ENCODE data around the gene ZBTB17. TPM values are rescaled to one million over a fixed set of nuclear protein-coding genes. Genes with fewer than 3 reads are reported as not detected.

Gene ZBTB17
- total and polyA plus RNA-seq, 5 donors from 2014 or later, result 13.5 to 93.0 (median 18.1) TPM

DNA sequence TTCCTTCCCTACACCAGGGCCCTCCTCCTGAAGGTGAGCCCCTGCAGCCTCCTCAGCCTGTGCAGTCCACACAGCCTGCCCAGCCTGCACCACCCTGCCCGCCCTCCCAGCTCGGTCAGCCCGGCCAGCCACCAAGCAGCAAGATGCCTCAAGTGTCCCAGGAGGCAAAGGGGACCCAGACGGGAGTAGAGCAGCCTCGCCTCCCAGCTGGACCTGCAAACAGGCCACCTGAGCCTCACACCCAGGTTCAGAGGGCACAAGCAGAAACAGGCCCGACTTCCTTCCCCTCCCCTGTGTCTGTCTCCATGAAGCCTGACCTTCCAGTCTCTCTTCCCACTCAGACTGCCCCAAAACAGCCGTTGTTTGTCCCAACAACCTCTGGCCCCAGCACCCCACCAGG lies 38.8 kb downstream of the ZBTB17 start:
- Mint-ChIP-seq H3K27ac (peak overlapping the region in 2 of 3 donors; percentile 81 to 86), H3K4me1 (peaks cover 0 to 5% (median 0%) of the 10 kb centered on the region in 4 donors), H3K27me3 (no peaks in the 10 kb centered on the region), H3K9me3 (no peaks in the 10 kb centered on the region), H3K4me3 (no peak overlapping the region), H3K36me3 (peaks cover 47% of the 10 kb centered on the region)
- no peaks in the 10 kb centered on the region for H3K4me1 ChIP-seq (ENCODE audit: control insufficient read depth, insufficient read depth, low read length, poor library complexity, severe bottlenecking)
- ATAC-seq (ENCODE audit: low read depth in 2 of 2) (no peak), DNase-seq (no peak)
- no peaks in the 10 kb centered on the region for H3K27me3 ChIP-seq (ENCODE audit: control insufficient read depth, insufficient read depth, low read length)
- peaks cover 84% of the 10 kb centered on the region for H3K36me3 ChIP-seq (ENCODE audit: control insufficient read depth, insufficient read depth, low read length)
- H3K4me3 ChIP-seq (ENCODE audit: low read depth, low read length), result no peak overlapping the region
- no peak overlapping the region for H3K27ac ChIP-seq (ENCODE audit: insufficient read depth, low read length, poor library complexity, severe bottlenecking)
- H3K9me3 ChIP-seq (ENCODE audit: control insufficient read depth in 2 of 2, low read length in 2 of 2), result no peaks in the 10 kb centered on the region

- H3K27me3 Mint-ChIP-seq, result no peaks in the 10 kb centered on the region
- Histone ChIP-seq H3K36me3 (ENCODE audit: control insufficient read depth, insufficient read depth, low read length) (peaks cover 84% of the 10 kb centered on the region), H3K9me3 (ENCODE audit: control insufficient read depth in 2 of 2, low read length in 2 of 2) (no peaks in the 10 kb centered on the region), H3K27ac (ENCODE audit: insufficient read depth, low read length, poor library complexity, severe bottlenecking) (no peak overlapping the region), H3K27me3 (ENCODE audit: control insufficient read depth, insufficient read depth, low read length) (no peaks in the 10 kb centered on the region), H3K4me1 (ENCODE audit: control insufficient read depth, insufficient read depth, low read length, poor library complexity, severe bottlenecking) (no peaks in the 10 kb centered on the region), H3K4me3 (ENCODE audit: low read depth, low read length) (no peak overlapping the region)
- H3K27ac Mint-ChIP-seq, result peak overlapping the region in 1 of 3 donors; percentile 90
- peaks cover 0 to 5% (median 0%) of the 10 kb centered on the region in 4 donors for H3K4me1 Mint-ChIP-seq
- no peaks in the 10 kb centered on the region for H3K9me3 Mint-ChIP-seq
- ATAC-seq (ENCODE audit: low read depth in 2 of 2) (no peak), DNase-seq (no peak)
- H3K36me3 Mint-ChIP-seq, result peaks cover 55% of the 10 kb centered on the region
- no peak overlapping the region for H3K4me3 Mint-ChIP-seq
These were observed 39.9 kb downstream of the ZBTB17 start for GRCh38 chr1:15936025-15936424.

DNA sequence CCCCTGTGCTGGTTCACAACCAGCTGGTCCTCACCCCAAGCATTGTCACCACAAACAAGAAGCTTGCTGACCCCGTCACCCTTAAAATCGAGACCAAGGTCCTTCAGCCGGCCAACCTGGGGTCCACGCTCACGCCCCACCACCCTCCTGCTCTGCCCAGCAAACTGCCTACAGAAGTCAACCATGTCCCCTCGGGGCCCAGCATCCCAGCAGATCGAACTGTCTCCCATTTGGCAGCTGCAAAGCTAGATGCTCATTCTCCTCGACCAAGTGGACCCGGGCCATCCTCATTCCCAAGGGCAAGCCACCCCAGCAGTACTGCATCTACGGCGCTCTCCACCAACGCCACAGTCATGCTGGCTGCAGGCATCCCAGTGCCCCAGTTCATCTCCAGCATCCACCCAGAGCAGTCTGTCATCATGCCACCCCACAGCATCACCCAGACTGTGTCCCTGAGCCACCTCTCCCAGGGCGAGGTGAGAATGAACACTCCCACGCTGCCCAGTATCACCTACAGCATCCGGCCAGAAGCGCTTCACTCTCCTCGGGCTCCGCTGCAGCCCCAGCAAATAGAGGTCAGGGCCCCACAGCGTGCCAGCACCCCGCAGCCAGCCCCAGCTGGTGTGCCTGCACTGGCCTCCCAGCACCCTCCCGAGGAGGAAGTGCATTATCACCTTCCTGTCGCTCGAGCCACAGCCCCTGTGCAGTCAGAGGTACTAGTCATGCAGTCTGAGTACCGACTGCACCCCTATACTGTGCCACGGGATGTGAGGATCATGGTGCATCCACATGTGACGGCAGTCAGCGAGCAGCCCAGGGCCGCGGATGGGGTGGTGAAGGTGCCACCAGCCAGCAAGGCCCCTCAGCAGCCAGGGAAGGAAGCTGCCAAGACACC lies 40.6 kb downstream of the ZBTB17 start:
- no peak overlapping the region for H3K27ac ChIP-seq (ENCODE audit: insufficient read depth, low read length, poor library complexity, severe bottlenecking)
- Mint-ChIP-seq H3K4me3 (no peak overlapping the region), H3K36me3 (peaks cover 61% of the 10 kb centered on the region), H3K4me1 (peaks cover 0 to 5% (median 0%) of the 10 kb centered on the region in 4 donors), H3K9me3 (no peaks in the 10 kb centered on the region), H3K27ac (no peak overlapping the region), H3K27me3 (no peaks in the 10 kb centered on the region)
- H3K36me3 ChIP-seq (ENCODE audit: control insufficient read depth, insufficient read depth, low read length), result peaks cover 84% of the 10 kb centered on the region
- H3K4me3 ChIP-seq (ENCODE audit: low read depth, low read length), result no peak overlapping the region
- DNase-seq, result no peak
- H3K9me3 ChIP-seq (ENCODE audit: control insufficient read depth in 2 of 2, low read length in 2 of 2), result no peaks in the 10 kb centered on the region
- ATAC-seq (ENCODE audit: low read depth in 2 of 2), result no peak
- H3K4me1 ChIP-seq (ENCODE audit: control insufficient read depth, insufficient read depth, low read length, poor library complexity, severe bottlenecking), result no peaks in the 10 kb centered on the region
- H3K27me3 ChIP-seq (ENCODE audit: control insufficient read depth, insufficient read depth, low read length), result no peaks in the 10 kb centered on the region

- Histone ChIP-seq H3K36me3 (ENCODE audit: control insufficient read depth, insufficient read depth, low read length) (peaks cover 88% of the 10 kb centered on the region), H3K9me3 (ENCODE audit: control insufficient read depth in 2 of 2, low read length in 2 of 2) (no peaks in the 10 kb centered on the region), H3K4me3 (ENCODE audit: low read depth, low read length) (no peak overlapping the region), H3K27me3 (ENCODE audit: control insufficient read depth, insufficient read depth, low read length) (no peaks in the 10 kb centered on the region), H3K27ac (ENCODE audit: insufficient read depth, low read length, poor library complexity, severe bottlenecking) (no peak overlapping the region), H3K4me1 (ENCODE audit: control insufficient read depth, insufficient read depth, low read length, poor library complexity, severe bottlenecking) (no peaks in the 10 kb centered on the region)
- H3K36me3 Mint-ChIP-seq, result peaks cover 63% of the 10 kb centered on the region
- no peak overlapping the region for H3K4me3 Mint-ChIP-seq
- ATAC-seq (ENCODE audit: low read depth in 2 of 2) (no peak), DNase-seq (no peak)
- H3K9me3 Mint-ChIP-seq, result no peaks in the 10 kb centered on the region
- peaks cover 0 to 6% (median 0%) of the 10 kb centered on the region in 4 donors for H3K4me1 Mint-ChIP-seq
- peak overlapping the region in 1 of 3 donors; percentile 69 for H3K27ac Mint-ChIP-seq
- H3K27me3 Mint-ChIP-seq, result no peaks in the 10 kb centered on the region
These were observed 41.5 kb downstream of the ZBTB17 start for GRCh38 chr1:15934211-15935055.

- Histone ChIP-seq H3K4me3 (ENCODE audit: low read depth, low read length) (no peak overlapping the region), H3K4me1 (ENCODE audit: control insufficient read depth, insufficient read depth, low read length, poor library complexity, severe bottlenecking) (no peaks in the 10 kb centered on the region), H3K36me3 (ENCODE audit: control insufficient read depth, insufficient read depth, low read length) (peaks cover 88% of the 10 kb centered on the region), H3K9me3 (ENCODE audit: control insufficient read depth in 2 of 2, low read length in 2 of 2) (no peaks in the 10 kb centered on the region), H3K27me3 (ENCODE audit: control insufficient read depth, insufficient read depth, low read length) (no peaks in the 10 kb centered on the region), H3K27ac (ENCODE audit: insufficient read depth, low read length, poor library complexity, severe bottlenecking) (no peak overlapping the region)
- H3K4me1 Mint-ChIP-seq, result peaks cover 0 to 6% (median 0%) of the 10 kb centered on the region in 4 donors
- no peak for ATAC-seq (ENCODE audit: low read depth in 2 of 2)
- DNase-seq, result no peak
- H3K9me3 Mint-ChIP-seq, result no peaks in the 10 kb centered on the region
- H3K27ac Mint-ChIP-seq, result peak overlapping the region in 1 of 3 donors; percentile 35
- H3K36me3 Mint-ChIP-seq, result peaks cover 64% of the 10 kb centered on the region
- H3K4me3 Mint-ChIP-seq, result no peak overlapping the region
- no peaks in the 10 kb centered on the region for H3K27me3 Mint-ChIP-seq
These were observed 42.2 kb downstream of the ZBTB17 start for GRCh38 chr1:15933684-15934083.

GRCh38 chr1:15932612-15933011 lies 43.3 kb downstream of the ZBTB17 start:
- H3K27me3 Mint-ChIP-seq, result no peaks in the 10 kb centered on the region
- H3K4me1 Mint-ChIP-seq, result peaks cover 0 to 6% (median 0%) of the 10 kb centered on the region in 4 donors
- DNase-seq, result no peak
- H3K27ac Mint-ChIP-seq, result peak overlapping the region in 1 of 3 donors; percentile 43
- Histone ChIP-seq H3K27ac (ENCODE audit: insufficient read depth, low read length, poor library complexity, severe bottlenecking) (no peak overlapping the region), H3K9me3 (ENCODE audit: control insufficient read depth in 2 of 2, low read length in 2 of 2) (no peaks in the 10 kb centered on the region), H3K4me3 (ENCODE audit: low read depth, low read length) (no peak overlapping the region), H3K36me3 (ENCODE audit: control insufficient read depth, insufficient read depth, low read length) (peaks cover 90% of the 10 kb centered on the region), H3K4me1 (ENCODE audit: control insufficient read depth, insufficient read depth, low read length, poor library complexity, severe bottlenecking) (no peaks in the 10 kb centered on the region), H3K27me3 (ENCODE audit: control insufficient read depth, insufficient read depth, low read length) (no peaks in the 10 kb centered on the region)
- ATAC-seq (ENCODE audit: low read depth in 2 of 2), result no peak
- H3K9me3 Mint-ChIP-seq, result no peaks in the 10 kb centered on the region
- no peak overlapping the region for H3K4me3 Mint-ChIP-seq
- peaks cover 72% of the 10 kb centered on the region for H3K36me3 Mint-ChIP-seq

DNA sequence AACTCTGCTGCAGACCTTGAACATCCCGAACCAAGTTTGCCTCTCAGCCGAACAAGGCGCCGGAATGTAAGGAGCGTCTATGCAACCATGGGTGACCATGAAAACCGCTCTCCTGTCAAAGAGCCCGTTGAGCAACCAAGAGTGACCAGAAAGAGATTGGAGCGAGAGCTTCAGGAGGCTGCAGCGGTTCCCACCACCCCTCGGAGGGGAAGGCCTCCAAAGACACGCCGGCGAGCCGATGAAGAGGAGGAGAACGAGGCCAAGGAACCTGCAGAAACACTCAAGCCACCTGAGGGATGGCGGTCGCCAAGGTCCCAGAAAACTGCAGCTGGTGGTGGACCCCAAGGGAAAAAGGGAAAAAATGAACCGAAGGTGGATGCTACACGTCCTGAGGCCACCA lies 44.0 kb downstream of the ZBTB17 start:
- Histone ChIP-seq H3K27me3 (ENCODE audit: control insufficient read depth, insufficient read depth, low read length) (no peaks in the 10 kb centered on the region), H3K4me3 (ENCODE audit: low read depth, low read length) (no peak overlapping the region), H3K9me3 (ENCODE audit: control insufficient read depth in 2 of 2, low read length in 2 of 2) (no peaks in the 10 kb centered on the region), H3K36me3 (ENCODE audit: control insufficient read depth, insufficient read depth, low read length) (peaks cover 90% of the 10 kb centered on the region), H3K27ac (ENCODE audit: insufficient read depth, low read length, poor library complexity, severe bottlenecking) (no peak overlapping the region), H3K4me1 (ENCODE audit: control insufficient read depth, insufficient read depth, low read length, poor library complexity, severe bottlenecking) (no peaks in the 10 kb centered on the region)
- H3K9me3 Mint-ChIP-seq, result no peaks in the 10 kb centered on the region
- H3K27ac Mint-ChIP-seq, result no peak overlapping the region
- H3K4me3 Mint-ChIP-seq, result no peak overlapping the region
- peaks cover 71% of the 10 kb centered on the region for H3K36me3 Mint-ChIP-seq
- H3K4me1 Mint-ChIP-seq, result peaks cover 0 to 3% (median 0%) of the 10 kb centered on the region in 4 donors
- DNase-seq, result no peak
- no peak for ATAC-seq (ENCODE audit: low read depth in 2 of 2)
- H3K27me3 Mint-ChIP-seq, result no peaks in the 10 kb centered on the region
